ENCODE data around the gene DIAPH1.

DNA sequence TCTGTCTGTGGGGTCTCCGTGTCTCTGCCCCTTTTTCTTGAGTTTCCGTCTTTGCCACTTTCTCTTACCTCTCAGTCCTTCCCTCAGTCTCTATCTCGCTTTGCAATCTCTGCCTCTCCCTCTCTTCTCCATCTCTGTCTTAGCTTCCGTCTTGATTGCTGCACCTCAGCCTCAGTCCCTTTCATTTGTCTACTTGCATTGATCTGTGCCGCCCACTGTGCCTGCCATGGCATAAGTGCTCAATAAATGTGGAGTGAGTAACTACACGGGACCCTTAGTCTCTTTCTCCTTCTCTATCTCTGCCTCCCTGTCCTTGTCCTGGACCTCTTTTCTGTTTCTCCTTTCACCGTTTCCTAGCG lies 123.4 kb downstream of the DIAPH1 start:
- no peak for TF ChIP-seq ZNF157 (tag by site-specific recombination; IDR thresholded peaks at IDR 0.05)
- TF ChIP-seq ZNF571 (tag by site-specific recombination; IDR thresholded peaks at IDR 0.05) = no peak
- TF ChIP-seq, protein P1, sequence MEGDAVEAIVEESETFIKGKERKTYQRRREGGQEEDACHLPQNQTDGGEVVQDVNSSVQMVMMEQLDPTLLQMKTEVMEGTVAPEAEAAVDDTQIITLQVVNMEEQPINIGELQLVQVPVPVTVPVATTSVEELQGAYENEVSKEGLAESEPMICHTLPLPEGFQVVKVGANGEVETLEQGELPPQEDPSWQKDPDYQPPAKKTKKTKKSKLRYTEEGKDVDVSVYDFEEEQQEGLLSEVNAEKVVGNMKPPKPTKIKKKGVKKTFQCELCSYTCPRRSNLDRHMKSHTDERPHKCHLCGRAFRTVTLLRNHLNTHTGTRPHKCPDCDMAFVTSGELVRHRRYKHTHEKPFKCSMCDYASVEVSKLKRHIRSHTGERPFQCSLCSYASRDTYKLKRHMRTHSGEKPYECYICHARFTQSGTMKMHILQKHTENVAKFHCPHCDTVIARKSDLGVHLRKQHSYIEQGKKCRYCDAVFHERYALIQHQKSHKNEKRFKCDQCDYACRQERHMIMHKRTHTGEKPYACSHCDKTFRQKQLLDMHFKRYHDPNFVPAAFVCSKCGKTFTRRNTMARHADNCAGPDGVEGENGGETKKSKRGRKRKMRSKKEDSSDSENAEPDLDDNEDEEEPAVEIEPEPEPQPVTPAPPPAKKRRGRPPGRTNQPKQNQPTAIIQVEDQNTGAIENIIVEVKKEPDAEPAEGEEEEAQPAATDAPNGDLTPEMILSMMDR (tag by site-specific recombination; IDR thresholded peaks at IDR 0.05) = no peak
- no peak for TF ChIP-seq PRDM1 (tag by site-specific recombination; IDR thresholded peaks at IDR 0.05)
- TF ChIP-seq ZNF121 (tag by site-specific recombination; IDR thresholded peaks at IDR 0.05) = no peak
- no peak for TF ChIP-seq GFI1B (tag by site-specific recombination; IDR thresholded peaks at IDR 0.05)
- TF ChIP-seq, protein P2, sequence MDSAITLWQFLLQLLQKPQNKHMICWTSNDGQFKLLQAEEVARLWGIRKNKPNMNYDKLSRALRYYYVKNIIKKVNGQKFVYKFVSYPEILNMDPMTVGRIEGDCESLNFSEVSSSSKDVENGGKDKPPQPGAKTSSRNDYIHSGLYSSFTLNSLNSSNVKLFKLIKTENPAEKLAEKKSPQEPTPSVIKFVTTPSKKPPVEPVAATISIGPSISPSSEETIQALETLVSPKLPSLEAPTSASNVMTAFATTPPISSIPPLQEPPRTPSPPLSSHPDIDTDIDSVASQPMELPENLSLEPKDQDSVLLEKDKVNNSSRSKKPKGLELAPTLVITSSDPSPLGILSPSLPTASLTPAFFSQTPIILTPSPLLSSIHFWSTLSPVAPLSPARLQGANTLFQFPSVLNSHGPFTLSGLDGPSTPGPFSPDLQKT (IDR thresholded peaks at IDR 0.05; ENCODE audit: borderline replicate concordance, low read depth, low read length) = no peak
- no peak for TF ChIP-seq ZNF394 (tag by site-specific recombination; IDR thresholded peaks at IDR 0.05; ENCODE audit: borderline replicate concordance)
